WI38 (cell line): ENCODE results near the gene LRRN4CL.
"Not testable (repeated sequence)": the region's sequence is repeated elsewhere in the genome, so short reads cannot be mapped to it uniquely, and the experiment has no call there.

Experiments
- H3K4me3 ChIP-seq: 2 replicates; pipeline ENCODE4 v1.5.1; 2011; ENCODE audit warnings: low read depth, mild to moderate bottlenecking, control low read depth, low read length
- TF ChIP-seq, protein P1 (sequence below): IDR thresholded peaks from 2 replicates; pipeline ENCODE4 v1.5.1; 2012; ENCODE audit warnings: low read depth, mild to moderate bottlenecking, control low read depth, low read length

The LRRN4CL gene

DNA sequence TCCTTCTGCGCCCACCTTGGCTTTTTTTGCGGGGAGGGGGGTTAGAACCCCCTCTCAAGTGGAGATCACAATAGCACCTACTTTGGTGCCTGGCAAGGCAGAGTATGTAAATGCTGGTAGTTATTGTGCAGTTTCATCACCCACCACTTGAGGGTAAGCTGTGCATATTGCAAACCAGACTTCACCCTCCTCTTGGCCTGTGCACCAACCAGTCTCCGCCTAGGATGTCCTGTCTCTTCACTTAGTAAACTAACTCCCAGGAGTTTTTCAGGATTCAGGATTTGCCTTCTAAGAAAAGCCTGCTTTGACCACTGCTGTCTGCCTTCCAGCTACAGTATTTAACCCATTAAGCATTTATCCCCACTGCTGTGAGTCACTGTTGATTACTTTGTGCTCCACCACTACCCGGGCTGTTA lies 8.5 kb downstream of the LRRN4CL start:
- TF ChIP-seq, protein P1, sequence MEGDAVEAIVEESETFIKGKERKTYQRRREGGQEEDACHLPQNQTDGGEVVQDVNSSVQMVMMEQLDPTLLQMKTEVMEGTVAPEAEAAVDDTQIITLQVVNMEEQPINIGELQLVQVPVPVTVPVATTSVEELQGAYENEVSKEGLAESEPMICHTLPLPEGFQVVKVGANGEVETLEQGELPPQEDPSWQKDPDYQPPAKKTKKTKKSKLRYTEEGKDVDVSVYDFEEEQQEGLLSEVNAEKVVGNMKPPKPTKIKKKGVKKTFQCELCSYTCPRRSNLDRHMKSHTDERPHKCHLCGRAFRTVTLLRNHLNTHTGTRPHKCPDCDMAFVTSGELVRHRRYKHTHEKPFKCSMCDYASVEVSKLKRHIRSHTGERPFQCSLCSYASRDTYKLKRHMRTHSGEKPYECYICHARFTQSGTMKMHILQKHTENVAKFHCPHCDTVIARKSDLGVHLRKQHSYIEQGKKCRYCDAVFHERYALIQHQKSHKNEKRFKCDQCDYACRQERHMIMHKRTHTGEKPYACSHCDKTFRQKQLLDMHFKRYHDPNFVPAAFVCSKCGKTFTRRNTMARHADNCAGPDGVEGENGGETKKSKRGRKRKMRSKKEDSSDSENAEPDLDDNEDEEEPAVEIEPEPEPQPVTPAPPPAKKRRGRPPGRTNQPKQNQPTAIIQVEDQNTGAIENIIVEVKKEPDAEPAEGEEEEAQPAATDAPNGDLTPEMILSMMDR = peak; percentile 54
- H3K4me3 ChIP-seq = no peak overlapping the region

DNA sequence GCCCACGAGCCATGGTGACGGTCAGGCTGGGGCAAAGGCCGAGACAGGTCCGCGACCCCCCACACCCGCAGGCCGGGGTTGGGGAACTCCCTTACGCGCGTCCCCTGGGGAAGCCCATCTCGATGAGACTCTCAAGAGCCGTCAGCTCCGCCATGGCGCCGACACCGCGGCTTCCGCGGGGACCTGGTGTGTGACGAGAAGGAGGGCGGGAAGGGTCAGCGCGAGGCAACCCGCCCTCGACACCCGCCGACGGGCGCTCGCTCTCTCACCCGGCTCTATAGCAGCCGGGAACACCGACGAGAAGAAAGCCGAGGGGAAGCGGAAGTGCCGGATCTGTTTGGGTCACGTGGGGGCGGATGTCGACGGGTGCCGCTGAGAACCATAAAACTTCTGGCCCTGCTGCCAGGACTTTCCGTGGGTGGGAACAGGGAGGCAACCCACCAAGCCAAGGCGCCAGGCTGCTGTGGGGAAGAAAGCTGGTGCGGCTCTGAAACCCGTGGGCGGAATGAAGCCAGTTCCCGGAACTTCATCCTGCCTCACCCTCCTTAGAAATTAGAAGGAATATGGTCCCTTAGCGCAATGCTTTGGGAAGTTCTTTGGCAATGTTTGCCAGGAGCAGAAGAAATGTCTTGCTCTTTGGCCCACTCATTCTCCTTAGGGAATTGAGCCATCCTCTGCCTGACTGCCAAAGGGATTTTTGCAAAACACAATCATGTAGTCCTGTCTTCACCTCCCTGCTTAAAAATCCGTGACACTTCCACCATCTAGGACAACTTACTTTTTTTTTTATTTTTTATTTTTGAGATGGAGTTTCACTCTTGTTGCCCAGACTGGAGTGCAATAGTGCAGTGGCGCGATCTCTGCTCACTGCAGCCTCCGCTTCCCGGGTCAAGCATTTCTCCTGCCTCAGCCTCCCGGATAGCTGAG lies 10.3 kb downstream of the LRRN4CL start, which contains the start of gene UBXN1:
Gene UBXN1, minus strand, starts transcription at position 304 of the 927 bp plus-strand sequence. Its CDS starts 150 bp downstream, at position 154.
- H3K4me3 ChIP-seq = peak within 1 kb of the TSS; percentile 96
- TF ChIP-seq, protein P1 = no peak

DNA sequence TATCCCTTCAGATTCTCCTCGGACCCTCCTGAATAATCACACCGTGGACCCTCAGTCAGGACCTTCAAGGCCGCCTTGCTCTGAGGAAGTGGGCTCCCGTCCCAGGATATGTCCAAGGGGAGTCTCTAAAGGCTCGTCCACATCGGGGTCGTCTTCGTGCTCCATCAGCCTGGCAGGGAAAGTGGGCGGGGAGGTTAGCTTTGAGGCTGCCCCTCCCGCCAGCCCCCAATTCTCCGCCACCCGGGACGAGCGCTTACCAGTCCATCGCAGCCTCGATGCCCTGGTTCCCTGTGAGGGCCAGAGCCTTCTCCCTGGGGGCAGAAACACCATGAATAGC lies 10.9 kb downstream of the LRRN4CL start:
- H3K4me3 ChIP-seq = peak overlapping the region; percentile 96
- TF ChIP-seq, protein P1 = no peak

DNA sequence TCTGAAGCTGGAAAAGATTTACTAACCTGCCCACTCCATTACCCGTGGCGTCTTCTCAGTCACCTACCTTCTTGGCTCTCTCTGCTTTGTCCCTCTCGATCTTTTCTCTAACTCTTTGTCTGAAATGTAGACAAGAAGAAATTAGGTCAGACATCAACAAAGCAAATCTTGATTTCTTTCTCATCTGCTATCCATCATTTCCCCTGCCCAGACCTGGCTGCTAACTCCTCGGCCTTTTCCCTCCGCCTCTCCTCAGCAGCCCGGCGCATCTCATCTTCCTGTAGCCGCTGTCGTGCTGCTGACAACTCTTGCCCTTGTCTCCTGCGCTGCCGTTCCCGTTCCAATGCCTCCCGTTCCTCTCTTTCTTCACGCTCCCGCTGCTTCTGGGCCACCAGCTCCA lies 11.6 kb downstream of the LRRN4CL start:
- peak overlapping the region; percentile 96 for H3K4me3 ChIP-seq
- TF ChIP-seq, protein P1 = no peak

DNA sequence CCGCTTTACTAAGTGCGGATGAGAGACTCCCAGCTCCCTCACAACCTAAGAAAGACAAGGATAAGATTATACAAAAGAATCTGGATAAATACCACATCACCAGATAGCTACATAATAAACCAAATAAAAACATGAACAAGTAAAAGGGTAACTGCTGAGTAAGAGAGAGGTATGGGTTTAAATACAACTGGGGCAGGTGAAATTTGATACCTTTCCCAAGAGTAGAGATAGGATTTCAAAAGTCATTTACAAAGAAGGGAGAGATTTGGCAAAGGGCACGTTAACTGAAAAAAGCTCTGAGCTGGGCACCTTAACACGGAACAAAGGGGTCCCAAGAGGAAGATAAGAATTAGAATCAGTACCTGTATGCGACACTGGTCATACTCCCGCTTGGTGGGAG lies 12.2 kb downstream of the LRRN4CL start:
- H3K4me3 ChIP-seq = no peak overlapping the region
- TF ChIP-seq, protein P1 = no peak

DNA sequence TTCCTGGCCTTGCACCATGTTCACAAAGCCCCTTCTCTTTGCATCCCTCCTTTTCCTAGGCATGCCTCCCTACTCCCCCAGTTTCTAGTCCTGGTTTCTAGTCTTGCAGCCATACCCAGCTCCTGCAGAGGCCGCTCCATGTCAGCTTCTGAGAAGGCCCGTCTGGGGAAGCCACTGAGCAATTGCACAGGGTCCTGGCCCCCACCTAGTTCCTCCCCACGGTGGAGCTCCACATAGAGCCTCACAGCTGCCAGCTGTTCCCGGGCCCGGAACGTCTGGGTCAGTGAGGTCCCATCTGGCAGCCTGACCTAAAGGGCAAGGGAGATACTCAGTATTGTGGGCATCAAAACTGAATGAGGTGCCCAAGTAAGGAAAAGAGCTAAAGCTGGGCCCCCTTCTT lies 12.6 kb downstream of the LRRN4CL start:
- no peak overlapping the region for H3K4me3 ChIP-seq
- TF ChIP-seq, protein P1 = no peak

DNA sequence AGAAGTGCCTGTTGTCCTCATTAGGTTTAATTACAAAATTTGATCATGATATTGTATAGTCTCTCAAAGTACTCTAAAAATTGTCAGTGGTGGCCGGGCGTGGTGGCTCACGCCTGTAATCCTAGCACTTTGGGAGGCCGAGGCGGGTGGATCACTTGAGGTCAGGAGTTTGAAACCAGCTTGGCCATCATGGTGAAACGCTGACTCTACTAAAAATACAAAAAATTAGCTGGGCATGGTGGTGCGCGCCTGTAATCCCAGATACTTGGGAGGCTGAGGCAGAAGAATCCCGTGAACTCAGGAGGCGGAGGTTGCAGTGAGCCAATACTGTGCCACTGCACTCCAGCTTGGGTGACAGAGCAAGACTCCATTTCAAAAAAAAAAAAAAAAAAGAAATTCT lies 13.9 kb downstream of the LRRN4CL start:
- not testable (repeated sequence) for H3K4me3 ChIP-seq
